IMR-90 (cell line): ENCODE results near the gene MBD2. TPM values are rescaled to one million over a fixed set of nuclear protein-coding genes. Genes with fewer than 3 reads are reported as not detected.

Source experiments
- ATAC-seq: fragments of 200-7000 bp; cut with Tn5 transposase; 2 replicates; pipeline ENCODE4 v1.9.1; 2020; ENCODE audit warnings: low read depth, mild to moderate bottlenecking, moderate library complexity
- BruUV-seq: library from RNA; stranded (reverse); fragments of 400-500 nt; replicated peaks from 2 replicates; lab custom pipeline; 2021; lab: Mats Ljungman, UMichigan
- CTCF ChIA-PET: fragments of 300-600 bp; formaldehyde crosslinking; extraction: SDS; loops from one replicate; lab custom pipeline; 2021; ENCODE audit warnings: antibody characterized with exemption; lab: Yijun Ruan, JAX
- POLR2A ChIA-PET: fragments of 300-600 bp; sonication (Branson Sonifier 250); formaldehyde crosslinking; loops from one replicate; lab custom pipeline; 2022; ENCODE audit warnings: antibody characterized with exemption; ENCODE audit not compliant: unreplicated experiment; lab: Charles Lee
- DNase-seq: peaks from one replicate; pipeline ENCODE4 v3.0.0; 2013
- H2AFZ ChIP-seq: replicated peaks from 2 replicates; pipeline ENCODE3; 2013; ENCODE audit warnings: low read length, mild to moderate bottlenecking; ENCODE audit not compliant: poor library complexity
- H2AK5ac ChIP-seq: 2 replicates; pipeline ENCODE4 v1.6.1; 2013; ENCODE audit warnings: low read depth, low read length, inconsistent platforms
- H2AK9ac ChIP-seq: replicated peaks from 2 replicates; pipeline ENCODE3; 2013; ENCODE audit warnings: mild to moderate bottlenecking, low read depth, low read length, moderate library complexity; ENCODE audit not compliant: poor library complexity
- H2BK120ac ChIP-seq: 2 replicates; pipeline ENCODE4 v1.6.1; 2013; ENCODE audit warnings: low read depth, low read length, inconsistent platforms
- H2BK15ac ChIP-seq: 3 replicates; pipeline ENCODE4 v1.6.1; 2013; ENCODE audit warnings: low read depth, low read length, inconsistent platforms
- H2BK20ac ChIP-seq: 2 replicates; pipeline ENCODE4 v1.6.1; 2013; ENCODE audit warnings: low read depth, mild to moderate bottlenecking, inconsistent platforms, low read length, moderate library complexity
- H2BK5ac ChIP-seq: 2 replicates; pipeline ENCODE4 v1.6.1; 2013; ENCODE audit warnings: mild to moderate bottlenecking, low read depth, low read length, inconsistent platforms; ENCODE audit not compliant: poor library complexity, severe bottlenecking
- H3K14ac ChIP-seq: replicated peaks from 2 replicates; pipeline ENCODE4 v1.6.1; 2013; ENCODE audit warnings: low read depth, low read length, inconsistent platforms
- H3K18ac ChIP-seq: 2 replicates; pipeline ENCODE4 v1.6.1; 2013; ENCODE audit warnings: low read depth, low read length, control low read depth
- H3K23ac ChIP-seq: 2 replicates; pipeline ENCODE4 v1.6.1; 2013; ENCODE audit warnings: low read depth, low read length, inconsistent platforms
- H3K27ac ChIP-seq: 2 replicates; pipeline ENCODE4 v1.5.1; 2013; ENCODE audit warnings: mild to moderate bottlenecking, control low read depth, low read length; ENCODE audit not compliant: insufficient read depth
- H3K27me3 ChIP-seq: 2 replicates; pipeline ENCODE4 v1.6.1; 2013; ENCODE audit warnings: low read length; ENCODE audit not compliant: control insufficient read depth, insufficient read depth
- H3K36me3 ChIP-seq: 2 replicates; pipeline ENCODE4 v1.6.1; 2013; ENCODE audit warnings: low read length, mixed read lengths; ENCODE audit not compliant: control insufficient read depth, insufficient read depth
- H3K4ac ChIP-seq: 2 replicates; pipeline ENCODE4 v1.6.1; 2013; ENCODE audit warnings: low read depth, low read length, inconsistent platforms
- H3K4me1 ChIP-seq: 2 replicates; pipeline ENCODE4 v1.6.1; 2013; ENCODE audit warnings: low read length, mixed read lengths; ENCODE audit not compliant: control insufficient read depth, insufficient read depth
- H3K4me2 ChIP-seq: 2 replicates; pipeline ENCODE4 v1.6.1; 2013; ENCODE audit warnings: low read depth, mild to moderate bottlenecking, control low read depth, low read length, moderate library complexity
- H3K4me3 ChIP-seq: 2 replicates; pipeline ENCODE4 v1.5.1; 2013; ENCODE audit warnings: low read depth, mild to moderate bottlenecking, control low read depth, low read length, moderate library complexity; ENCODE audit not compliant: insufficient read depth
- H3K56ac ChIP-seq: 2 replicates; pipeline ENCODE4 v1.6.1; 2013; ENCODE audit warnings: low read length, inconsistent platforms; ENCODE audit not compliant: insufficient read depth; ENCODE audit errors: extremely low read depth
- H3K79me1 ChIP-seq, 2 experiments: 2 replicates each; pipeline ENCODE4 v1.6.1; 2013; ENCODE audit warnings: low read length in 2 of 2, inconsistent platforms in 1 of 2, low read depth in 1 of 2
- H3K9ac ChIP-seq: 2 replicates; pipeline ENCODE4 v1.6.1; 2013; ENCODE audit warnings: low read depth, low read length, control low read depth
- H3K9me1 ChIP-seq: 2 replicates; pipeline ENCODE4 v1.6.1; 2013; ENCODE audit warnings: low read length, inconsistent platforms; ENCODE audit not compliant: insufficient read depth
- H3K9me3 ChIP-seq: 2 replicates; pipeline ENCODE4 v1.6.1; 2013; ENCODE audit warnings: low read length; ENCODE audit not compliant: control insufficient read depth, insufficient read depth
- H4K20me1 ChIP-seq: 2 replicates; pipeline ENCODE4 v1.6.1; 2013; ENCODE audit warnings: low read length, inconsistent platforms; ENCODE audit not compliant: insufficient read depth
- H4K5ac ChIP-seq: 2 replicates; pipeline ENCODE4 v1.6.1; 2013; ENCODE audit warnings: mild to moderate bottlenecking, low read depth, low read length, control low read depth
- H4K8ac ChIP-seq, 2 experiments: 2 replicates each; pipeline ENCODE4 v1.6.1; 2013; ENCODE audit warnings: low read depth in 2 of 2, low read length in 2 of 2, control low read depth in 1 of 2, inconsistent platforms in 1 of 2
- H4K91ac ChIP-seq: 2 replicates; pipeline ENCODE4 v1.6.1; 2013; ENCODE audit warnings: low read depth, low read length, inconsistent platforms; ENCODE audit not compliant: insufficient read depth
- BHLHE40 ChIP-seq: fragments of 150-350 bp; IDR thresholded peaks from 2 replicates; pipeline ENCODE4 v1.6.1; 2016; ENCODE audit warnings: mild to moderate bottlenecking, low read depth, low read length
- CTCF ChIP-seq: conservative IDR thresholded peaks from 2 replicates; pipeline ENCODE4 v1.5.1; 2012; ENCODE audit warnings: mild to moderate bottlenecking, low read depth, low read length, improper control_type of control experiment
- FOS ChIP-seq: fragments of 150-350 bp; IDR thresholded peaks from 2 replicates; pipeline ENCODE4 v1.6.1; 2016; ENCODE audit warnings: low read depth, low read length
- MAFK ChIP-seq: IDR thresholded peaks from 2 replicates; pipeline ENCODE4 v1.6.1; 2012; ENCODE audit warnings: low read depth, low read length, improper control_type of control experiment
- NFE2L2 ChIP-seq: fragments of 150-350 bp; IDR thresholded peaks from 2 replicates; pipeline ENCODE4 v1.6.1; 2016; ENCODE audit warnings: low read depth, mild to moderate bottlenecking, low read length
- RCOR1 ChIP-seq: IDR thresholded peaks from 2 replicates; pipeline ENCODE4 v1.6.1; 2012; ENCODE audit warnings: mild to moderate bottlenecking, low read length, improper control_type of control experiment; ENCODE audit not compliant: insufficient replicate concordance
- WGBS, 2 experiments: methylation state at CpG; one replicate each; pipeline versions ENCODE4 v1.1.5 to v1.1.7; 2013; ENCODE audit warnings: missing lambda C conversion rate in 2 of 2; ENCODE audit not compliant: insufficient read length in 1 of 2; ENCODE audit errors: extremely low coverage in 2 of 2; 5-methylcytosine and 5-hydroxymethylcytosine counted together
- dilution Hi-C: fragments of 300-500 bp; cut with HindIII; formaldehyde crosslinking; loops from one replicate; pipeline ENCODE4 v1.14.3; 2018; ENCODE audit warnings: low sequenced_read_pairs; ENCODE audit not compliant: unreplicated experiment
- in situ Hi-C: fragments of 300-500 bp; cut with MboI; formaldehyde crosslinking; loops from 3 replicates; pipeline ENCODE4 v1.14.3; 2019; ENCODE audit warnings: low sequenced_read_pairs, inconsistent platforms, mixed read lengths
- intact Hi-C: fragments of 100-400 bp; cut with micrococcal nuclease; formaldehyde crosslinking; loops from 2 replicates; pipeline ENCODE4 v1.10.0; 2022
- polyA plus RNA-seq, 3 experiments: library from polyadenylated mRNA; depleted of rRNA; stranded (reverse); fragments of >200 nt; gene quantifications; 2 replicates each; pipeline ENCODE4 v1.2.3, GENCODE V29; 2012; ENCODE audit warnings: low replicate concordance in 1 of 3
- total RNA-seq: library from RNA; depleted of rRNA; stranded (reverse); fragments of >200 nt; gene quantifications from 2 replicates; pipeline ENCODE4 v1.2.3, GENCODE V29; 2012
- TF ChIP-seq, protein P1 (sequence below): fragments of 150-350 bp; IDR thresholded peaks from 2 replicates; pipeline ENCODE4 v1.6.1; 2017; ENCODE audit warnings: mild to moderate bottlenecking, antibody characterized with exemption, low read length, low read depth

MBD2 gene
- total and polyA plus RNA-seq, 2 of the 4 experiments (the other 2 are of a cell fraction), result 9.7 to 29.5 TPM

GRCh38 chr18:54238173-54238936 lies 13.9 kb upstream of the MBD2 start:
- H3K79me1 ChIP-seq, result no peaks in the 10 kb centered on the region
- TF ChIP-seq BHLHE40 (no peak), MAFK (no peak), FOS (no peak), CTCF (no peak), RCOR1 (no peak), NFE2L2 (no peak)
- TF ChIP-seq, protein P1, sequence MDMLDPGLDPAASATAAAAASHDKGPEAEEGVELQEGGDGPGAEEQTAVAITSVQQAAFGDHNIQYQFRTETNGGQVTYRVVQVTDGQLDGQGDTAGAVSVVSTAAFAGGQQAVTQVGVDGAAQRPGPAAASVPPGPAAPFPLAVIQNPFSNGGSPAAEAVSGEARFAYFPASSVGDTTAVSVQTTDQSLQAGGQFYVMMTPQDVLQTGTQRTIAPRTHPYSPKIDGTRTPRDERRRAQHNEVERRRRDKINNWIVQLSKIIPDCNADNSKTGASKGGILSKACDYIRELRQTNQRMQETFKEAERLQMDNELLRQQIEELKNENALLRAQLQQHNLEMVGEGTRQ, result no peak
- no peak overlapping the region for H3K18ac ChIP-seq
- H3K9ac ChIP-seq, result no peak overlapping the region
- H4K8ac ChIP-seq, result no peak overlapping the region
- H3K36me3 ChIP-seq, result no peaks in the 10 kb centered on the region
- ATAC-seq (no peak; the same call in none of the 2 replicates), DNase-seq (no peak)
- H3K56ac ChIP-seq, result no peak overlapping the region
- H3K14ac ChIP-seq, result no peak overlapping the region
- H2BK20ac ChIP-seq, result no peak overlapping the region
- no peaks in the 10 kb centered on the region for H4K20me1 ChIP-seq
- H3K27me3 ChIP-seq, result peaks cover 8% of the 10 kb centered on the region
- H2AK9ac ChIP-seq, result no peak overlapping the region
- in situ Hi-C loops (no loop called here), dilution Hi-C loops (no loop called here), intact Hi-C loops (no loop called here)
- H3K4me1 ChIP-seq, result no peaks in the 10 kb centered on the region
- no peak overlapping the region for H2BK15ac ChIP-seq
- no peak overlapping the region for H2BK5ac ChIP-seq
- no peak overlapping the region for H2AFZ ChIP-seq
- H3K4ac ChIP-seq, result no peak overlapping the region
- no peak overlapping the region for H2AK5ac ChIP-seq
- H4K91ac ChIP-seq, result no peak overlapping the region
- ChIA-PET POLR2A (no interaction called here), CTCF (interaction anchor here (0.8 kb wide), 1 partner anchor 11 kb away, joined by 3 read pairs; no protein-coding TSS in a partner anchor)
- no peak overlapping the region for H3K23ac ChIP-seq
- no TSS peak for BruUV-seq
- no peak overlapping the region for H4K5ac ChIP-seq
- no peak overlapping the region for H3K4me3 ChIP-seq
- H3K27ac ChIP-seq, result no peak overlapping the region
- WGBS, 2 experiments, result no CpG with 5 or more reads among the region's 7 CpGs
- no peaks in the 10 kb centered on the region for H3K9me1 ChIP-seq
- H3K4me2 ChIP-seq, result no peak overlapping the region
- no peaks in the 10 kb centered on the region for H3K9me3 ChIP-seq
- H2BK120ac ChIP-seq, result no peak overlapping the region
